GM21515 (cell line): Measurements from ENCODE around the gene TTC33.
"Not testable (repeated sequence)": the region's sequence is repeated elsewhere in the genome, so short reads cannot be mapped to it uniquely, and the experiment has no call there.

Experiments used
- ATAC-seq: cut with Tn5 transposase; IDR thresholded peaks from one replicate; pipeline ENCODE4 v1.9.1; 2021; ENCODE audit not compliant: unreplicated experiment

The TTC33 gene

GRCh38 chr5:40654377-40654991, 101.3 kb downstream of the TTC33 start:
- ATAC-seq, result no peak

- ATAC-seq, result no peak
Observed at GRCh38 chr5:40653221-40654022, 102.3 kb downstream of the TTC33 start.

GRCh38 chr5:40652441-40653220, 103.1 kb downstream of the TTC33 start:
- ATAC-seq, result no peak

GRCh38 chr5:40651201-40651600, 104.6 kb downstream of the TTC33 start:
- no peak for ATAC-seq

- ATAC-seq, result no peak
Observed at GRCh38 chr5:40649463-40650030, 106.2 kb downstream of the TTC33 start.

GRCh38 chr5:40648150-40648549, 107.6 kb downstream of the TTC33 start:
- no peak for ATAC-seq

- ATAC-seq, result no peak
Observed at GRCh38 chr5:40646266-40646665, 109.5 kb downstream of the TTC33 start.

- ATAC-seq, result not testable (repeated sequence)
Observed at GRCh38 chr5:40639531-40639930, 116.2 kb downstream of the TTC33 start.

GRCh38 chr5:40634593-40634992, 121.2 kb downstream of the TTC33 start:
- ATAC-seq, result no peak

GRCh38 chr5:40634154-40634553, 121.6 kb downstream of the TTC33 start:
- no peak for ATAC-seq

- ATAC-seq, result no peak
Observed at GRCh38 chr5:40631236-40631635, 124.5 kb downstream of the TTC33 start.

- no peak for ATAC-seq
Observed at GRCh38 chr5:40630126-40630525, 125.6 kb downstream of the TTC33 start.

- no peak for ATAC-seq
Observed at GRCh38 chr5:40628407-40628806, 127.4 kb downstream of the TTC33 start.

GRCh38 chr5:40627706-40628105, 128.1 kb downstream of the TTC33 start:
- ATAC-seq, result no peak

- ATAC-seq, result no peak
Observed at GRCh38 chr5:40626801-40627200, 129.0 kb downstream of the TTC33 start.

- ATAC-seq, result no peak
Observed at GRCh38 chr5:40623480-40624420, 132.0 kb downstream of the TTC33 start.

GRCh38 chr5:40622463-40623252, 133.1 kb downstream of the TTC33 start:
- no peak for ATAC-seq

- ATAC-seq, result no peak
Observed at GRCh38 chr5:40619421-40619820, 136.3 kb downstream of the TTC33 start.

- no peak for ATAC-seq
Observed at GRCh38 chr5:40618926-40619325, 136.8 kb downstream of the TTC33 start.

GRCh38 chr5:40616781-40617180, 139.0 kb downstream of the TTC33 start:
- ATAC-seq, result no peak
